GM21723 (cell line): ENCODE measurements around the gene IGF1.
"Not testable (repeated sequence)": the region's sequence is repeated elsewhere in the genome, so short reads cannot be mapped to it uniquely, and the experiment has no call there.

ENCODE experiments used
- ATAC-seq: cut with Tn5 transposase; IDR thresholded peaks from one replicate; pipeline ENCODE4 v1.9.1; 2021; ENCODE audit warnings: mild to moderate bottlenecking, moderate library complexity; ENCODE audit not compliant: unreplicated experiment

IGF1 gene

DNA sequence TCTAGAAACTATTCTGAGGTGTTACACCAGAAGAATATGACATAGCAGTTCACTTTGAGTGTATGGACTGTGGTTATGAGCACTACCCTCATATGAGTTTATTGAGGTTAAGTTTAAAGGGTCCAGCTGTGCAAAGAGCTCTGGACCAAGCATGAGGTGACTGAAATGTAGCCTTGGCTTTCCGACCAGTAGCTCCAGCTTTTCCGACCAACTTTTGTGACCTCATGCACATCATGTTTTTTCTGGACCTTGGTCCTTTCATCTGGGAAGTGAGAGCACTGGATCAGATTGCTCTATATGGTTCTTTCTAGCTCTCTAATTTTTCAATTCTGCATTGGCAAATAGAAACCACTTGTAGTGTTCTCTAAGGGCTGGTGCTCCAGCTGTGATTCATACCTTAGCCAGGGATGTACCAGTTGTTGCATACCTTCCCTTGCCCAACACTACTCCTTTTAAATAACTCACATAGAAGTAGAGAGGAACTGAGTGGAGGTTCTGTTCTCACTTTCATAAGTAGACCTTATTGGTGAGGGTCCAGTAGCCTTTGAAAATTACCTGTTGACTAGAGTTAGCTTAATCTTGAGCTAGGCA lies 16.6 kb downstream of the IGF1 start:
- no peak for ATAC-seq

DNA sequence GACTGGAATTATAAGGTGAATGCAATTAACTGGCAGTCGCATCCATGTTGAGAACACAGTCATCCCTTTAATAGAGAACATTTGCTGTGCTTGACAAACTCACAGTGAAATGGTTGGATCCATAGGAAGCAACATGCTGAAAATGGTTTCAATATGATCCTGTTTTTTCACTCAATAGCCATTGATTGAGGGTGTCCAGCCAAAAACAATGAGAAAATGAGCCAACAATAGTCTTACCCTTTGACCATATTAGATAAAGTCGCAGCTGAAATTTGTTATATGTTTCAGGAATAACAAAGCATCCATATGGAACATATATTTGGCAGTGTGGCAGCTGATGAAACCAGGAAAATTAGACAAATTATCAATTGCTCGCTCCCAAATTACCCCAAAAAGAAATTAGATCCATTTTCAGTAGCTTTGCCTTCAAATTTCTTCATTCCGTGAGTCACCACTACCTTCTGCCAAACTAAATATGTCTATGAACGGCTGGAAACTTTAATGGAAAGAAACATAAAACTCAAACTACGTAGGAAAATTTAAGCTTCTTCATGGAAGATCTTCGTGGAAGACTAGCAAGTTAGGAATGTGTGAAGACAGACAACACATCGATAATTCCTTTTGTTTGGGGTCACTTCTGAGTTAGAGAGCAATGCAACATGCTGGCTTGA lies 17.4 kb downstream of the IGF1 start:
- ATAC-seq: no peak

DNA sequence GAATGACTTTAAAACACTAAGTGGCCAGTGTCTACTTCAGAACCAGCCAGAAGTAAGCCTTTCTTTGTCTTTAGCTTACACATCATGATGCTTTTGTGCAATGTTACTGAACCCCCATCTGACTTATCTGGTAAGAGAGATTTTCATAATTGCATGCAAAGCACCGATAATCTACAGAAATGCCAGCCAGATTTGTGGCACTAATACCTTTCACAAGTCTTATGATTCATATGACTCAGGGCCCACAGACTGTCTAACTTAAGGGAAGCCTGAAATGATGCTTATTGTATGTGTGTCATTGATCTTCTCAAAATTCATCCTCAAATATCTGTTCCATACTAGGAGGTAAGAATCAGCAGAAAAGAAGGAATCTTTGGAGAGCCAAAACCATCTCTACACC lies 18.0 kb downstream of the IGF1 start:
- ATAC-seq: no peak

DNA sequence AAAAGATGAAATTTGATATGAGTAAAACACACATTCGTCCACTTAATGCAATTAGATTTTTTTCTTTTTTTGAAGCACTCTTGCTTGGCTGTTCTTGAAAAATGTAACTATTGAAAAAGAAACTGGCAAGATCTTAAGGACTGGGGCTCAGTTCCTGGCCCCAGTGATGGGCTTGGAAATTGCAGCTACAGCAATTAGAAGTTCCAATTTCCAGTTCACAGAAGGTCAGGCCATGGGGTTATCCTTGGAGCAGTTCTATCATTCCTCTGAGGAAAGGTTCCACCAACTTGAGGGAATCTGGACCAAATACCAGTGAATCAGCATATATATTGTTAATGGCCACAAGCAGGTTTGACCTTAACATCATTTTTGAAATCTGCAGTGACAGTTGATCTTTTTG lies 18.9 kb downstream of the IGF1 start:
- no peak for ATAC-seq

DNA sequence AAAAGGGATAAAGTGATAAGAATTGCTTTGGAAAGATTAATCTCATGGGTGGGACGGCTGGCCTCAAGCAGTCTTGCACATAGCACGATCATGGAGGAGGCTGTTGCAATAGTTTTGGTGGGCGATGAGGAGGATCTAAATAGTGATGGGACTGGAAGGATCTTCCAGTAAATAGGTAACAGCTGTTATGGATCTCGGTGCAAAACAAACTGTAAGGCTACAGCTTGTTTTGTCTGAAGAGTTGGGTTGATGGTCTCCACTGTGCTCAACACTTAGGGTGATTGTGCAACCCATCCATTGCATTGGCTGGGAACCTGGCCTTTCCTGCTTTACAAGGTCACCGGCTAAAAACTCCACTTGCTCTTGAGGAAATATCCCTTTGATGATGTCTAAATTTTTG lies 21.0 kb downstream of the IGF1 start:
- ATAC-seq: no peak

DNA sequence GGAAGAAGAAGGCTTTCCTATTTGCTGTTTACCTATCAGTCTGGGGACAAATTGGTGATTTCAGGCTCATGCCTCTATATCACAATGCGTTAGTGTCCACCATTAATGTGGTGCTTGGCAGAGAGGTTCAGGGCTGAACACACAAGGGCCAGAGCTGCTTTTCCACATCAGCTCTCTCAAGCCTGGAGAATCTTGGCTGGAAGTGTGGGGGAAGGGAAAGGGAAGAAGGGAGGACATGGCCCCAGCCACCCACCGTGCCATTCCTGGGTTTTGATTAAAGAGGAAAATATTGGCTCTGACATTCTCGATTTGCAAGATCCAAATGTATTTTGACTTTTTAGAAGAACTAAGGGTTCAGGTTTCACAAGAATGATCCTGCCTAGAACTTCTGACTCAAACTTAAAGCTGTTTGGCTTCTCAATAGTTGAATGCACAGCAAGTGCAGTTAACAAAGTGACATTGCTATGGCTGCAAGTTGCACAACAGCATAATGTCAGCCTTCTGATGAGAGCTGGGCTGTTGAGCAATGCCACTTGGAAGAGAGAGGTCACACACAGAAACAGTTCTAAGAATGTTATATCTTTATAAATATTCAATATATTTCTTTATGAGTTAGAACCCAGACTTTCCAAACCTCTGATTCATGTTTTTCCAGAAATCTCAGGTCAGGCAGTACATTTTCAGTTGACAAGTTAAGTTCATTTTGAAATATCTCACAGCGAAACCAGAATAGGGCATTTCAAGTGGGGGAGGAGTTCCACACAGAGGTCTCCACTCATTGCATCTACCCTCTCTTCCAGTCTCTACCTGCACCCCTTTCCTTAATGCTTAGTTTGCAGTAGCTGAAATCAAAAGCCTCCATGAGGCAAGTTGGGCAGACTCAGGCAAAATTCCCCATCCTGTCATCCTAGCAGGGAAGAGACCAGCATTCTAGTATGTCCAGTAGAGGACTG lies 25.3 kb downstream of the IGF1 start:
- ATAC-seq: no peak

DNA sequence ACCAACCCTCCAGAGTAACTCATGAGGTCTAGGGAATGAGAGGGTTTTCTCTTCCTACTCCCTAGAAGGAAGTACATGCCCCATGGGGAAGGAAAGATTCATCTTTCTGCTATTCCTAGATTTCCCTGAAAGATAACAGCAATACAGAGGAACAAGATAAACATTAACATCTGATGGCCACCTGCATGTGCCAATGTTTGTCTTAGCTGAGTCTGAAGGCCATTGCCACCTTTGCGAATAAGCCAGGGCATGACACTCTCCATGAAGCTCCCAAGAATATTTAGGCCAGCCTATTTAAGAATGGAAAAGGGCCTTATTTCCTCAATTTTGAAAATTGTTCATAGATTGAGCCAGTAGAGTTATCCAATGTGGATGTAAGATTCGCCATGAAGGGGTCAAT lies 26.0 kb downstream of the IGF1 start:
- no peak for ATAC-seq

DNA sequence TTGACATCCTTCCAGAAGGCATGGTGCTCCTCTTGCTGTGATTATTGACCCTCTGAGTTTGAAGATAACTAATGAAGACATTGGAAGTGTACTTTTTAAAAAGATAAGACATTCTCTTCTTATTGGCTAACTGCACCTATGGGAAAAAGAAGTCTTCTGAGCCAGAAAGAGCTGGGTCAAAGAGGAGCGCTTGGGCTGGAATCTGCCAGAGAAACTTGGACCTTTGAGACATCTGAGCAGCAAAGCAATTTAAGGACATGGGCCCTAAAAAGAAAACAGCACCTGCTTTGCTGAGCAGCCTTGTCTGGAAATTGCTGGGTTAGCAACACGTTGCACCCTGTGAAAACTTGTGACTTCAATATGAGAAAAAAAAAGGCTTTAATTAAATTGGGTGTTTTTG lies 27.8 kb downstream of the IGF1 start:
- no peak for ATAC-seq

DNA sequence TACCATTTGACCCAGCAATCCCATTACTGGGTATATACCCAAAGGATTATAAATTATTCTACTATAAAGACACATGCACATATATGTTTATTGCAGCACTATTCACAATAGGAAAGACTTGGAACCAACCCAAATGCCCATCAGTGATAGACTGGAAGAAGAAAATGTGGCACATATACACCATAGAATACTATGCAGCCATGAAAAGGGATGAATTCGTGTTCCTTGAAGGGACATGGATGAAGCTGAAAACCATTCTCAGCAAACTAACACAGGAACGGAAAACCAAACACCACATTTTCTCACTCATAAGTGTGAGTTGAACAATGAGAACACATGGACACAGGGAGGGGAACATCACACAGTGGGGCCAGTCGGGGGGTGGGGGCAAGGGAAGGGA lies 31.3 kb downstream of the IGF1 start:
- not testable (repeated sequence) for ATAC-seq

DNA sequence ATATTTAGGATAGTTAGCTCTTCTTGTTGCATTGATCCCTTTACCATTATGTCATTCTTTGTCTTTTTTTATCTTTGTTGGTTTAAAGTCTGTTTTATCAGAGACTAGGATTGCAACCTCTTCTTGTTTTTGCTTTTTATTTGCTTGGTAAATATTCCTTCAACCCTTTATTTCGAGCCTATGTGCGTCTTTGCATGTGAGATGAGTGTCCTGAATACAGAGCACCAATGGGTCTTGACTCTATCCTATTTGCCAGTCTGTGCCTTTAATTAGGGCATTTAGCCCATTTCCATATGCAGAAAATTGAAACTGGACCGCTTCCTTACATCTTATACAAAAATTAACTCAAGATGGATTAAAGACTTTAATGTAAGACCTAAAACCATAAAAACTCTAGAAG lies 32.9 kb downstream of the IGF1 start:
- not testable (repeated sequence) for ATAC-seq

DNA sequence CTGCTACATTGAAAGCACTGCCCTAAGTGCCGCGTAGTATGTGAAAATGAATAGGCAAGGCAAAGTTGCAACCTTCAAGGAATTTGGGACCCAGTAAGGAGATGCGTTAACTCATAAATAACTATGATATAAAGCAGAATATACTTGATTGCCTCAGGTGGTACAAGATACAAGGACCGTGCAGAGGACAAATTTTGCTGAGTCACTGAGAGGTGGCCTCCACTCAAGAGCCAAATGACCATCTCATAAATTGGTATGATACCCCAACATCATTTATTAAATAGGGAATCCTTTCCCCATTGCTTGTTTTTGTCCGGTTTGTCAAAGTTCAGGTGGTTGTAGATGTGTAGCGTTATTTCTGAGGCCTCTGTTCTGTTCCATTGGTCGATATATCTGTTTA lies 35.7 kb downstream of the IGF1 start:
- no peak for ATAC-seq

DNA sequence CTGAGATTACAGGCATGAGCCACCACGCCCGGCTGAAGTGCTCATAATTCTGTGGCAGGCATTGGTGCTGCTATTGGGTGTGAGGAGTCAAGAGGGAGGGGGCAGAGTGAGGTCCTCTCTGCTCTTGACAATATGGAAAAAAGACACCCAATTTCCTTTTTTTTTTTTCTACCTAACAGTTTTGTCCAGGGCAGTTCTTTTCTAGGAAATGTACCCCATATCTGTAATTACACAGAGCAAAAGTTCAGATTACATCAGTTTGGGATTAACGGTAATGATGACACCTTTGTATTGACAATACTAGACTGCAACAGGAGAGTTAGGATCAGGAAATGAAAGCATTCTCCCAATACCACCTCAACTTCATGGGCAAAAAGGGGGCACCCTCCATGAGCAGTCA lies 36.3 kb downstream of the IGF1 start:
- ATAC-seq: no peak

DNA sequence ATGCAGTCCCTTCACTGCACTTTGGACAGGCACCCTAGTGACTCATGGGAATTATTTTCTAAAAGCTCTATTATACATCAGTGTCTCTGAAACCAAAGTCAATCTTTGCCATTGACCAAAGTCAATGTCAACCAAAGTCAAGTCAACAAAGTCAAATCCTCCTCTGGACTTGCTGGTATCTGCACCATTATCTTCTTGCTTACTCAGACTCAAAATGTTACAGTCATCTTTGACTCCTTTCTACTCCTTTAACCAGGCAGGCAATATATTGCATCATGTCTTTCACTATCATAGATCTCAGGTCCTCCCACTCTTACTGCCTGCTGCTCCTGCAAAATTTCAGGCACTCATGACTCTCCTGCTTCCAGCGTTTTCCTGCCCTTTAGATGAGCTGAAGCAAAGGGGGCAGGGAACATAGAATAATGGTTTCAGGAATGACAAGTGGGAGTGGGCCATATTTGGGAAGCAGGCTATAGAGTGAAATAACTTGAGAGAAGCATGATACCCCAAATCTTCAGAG lies 39.2 kb downstream of the IGF1 start:
- no peak for ATAC-seq

DNA sequence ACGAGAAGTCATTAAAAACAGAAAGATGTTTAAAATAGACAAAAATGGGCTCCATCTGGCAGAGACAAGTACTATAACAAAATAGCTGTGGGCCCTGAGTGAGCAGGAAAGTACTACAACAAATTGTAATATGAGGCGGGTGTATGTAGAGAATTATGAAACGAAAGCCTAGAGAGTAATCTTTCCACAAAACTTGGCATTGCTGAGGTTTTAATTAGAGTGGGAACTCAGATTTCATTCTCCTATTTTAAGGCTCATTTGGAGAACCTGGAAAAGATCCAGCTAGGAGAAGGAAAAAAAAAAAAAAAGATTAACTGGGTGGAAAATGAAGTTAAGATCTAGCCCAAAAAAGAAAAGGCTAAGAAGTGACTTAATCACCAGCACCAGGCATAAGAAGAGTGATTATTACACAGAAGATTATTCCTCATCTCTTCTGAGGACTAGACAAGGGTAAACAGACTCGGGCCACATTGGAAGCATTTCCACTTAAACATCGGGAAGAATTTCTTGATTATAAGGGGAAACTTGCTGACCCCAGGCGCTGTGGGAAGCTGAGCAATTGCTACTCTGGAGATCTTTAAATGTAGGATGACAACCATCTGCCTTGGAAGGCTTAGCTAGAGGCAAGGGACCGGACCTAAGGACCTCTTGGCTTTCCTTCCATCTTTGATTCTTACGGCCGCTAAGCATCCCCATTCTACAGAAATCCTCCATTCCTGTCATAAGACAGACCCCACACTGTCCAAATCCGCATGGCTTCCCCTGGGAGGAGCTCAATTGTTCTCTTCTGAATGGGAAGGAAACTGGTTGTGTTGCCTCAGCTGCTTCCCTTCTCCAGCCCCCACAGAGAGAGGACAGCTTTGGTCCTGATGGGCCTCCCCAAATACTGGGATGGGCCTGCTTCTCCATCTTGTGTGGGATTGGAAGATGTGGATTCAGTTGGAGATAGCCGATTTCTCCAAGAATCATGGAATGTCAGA lies 40.6 kb downstream of the IGF1 start:
- no peak for ATAC-seq

DNA sequence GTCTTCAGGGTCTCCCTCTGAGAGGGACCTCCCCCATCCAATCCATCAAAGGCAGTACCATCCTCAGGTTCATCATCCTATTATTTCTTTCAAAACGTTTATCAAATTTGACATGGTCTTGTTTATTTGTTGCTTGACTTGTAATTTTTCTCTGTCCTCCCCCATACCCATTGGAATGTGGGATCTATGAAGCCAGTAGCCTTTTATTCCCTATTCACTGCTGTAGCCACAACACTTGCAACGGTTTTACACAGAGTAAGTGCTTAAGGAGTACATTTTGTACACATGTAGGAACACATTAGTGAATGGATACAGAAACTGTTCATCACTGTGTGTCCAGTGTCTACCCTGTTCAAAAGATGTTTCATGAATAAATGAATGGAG lies 41.5 kb downstream of the IGF1 start:
- no peak for ATAC-seq

DNA sequence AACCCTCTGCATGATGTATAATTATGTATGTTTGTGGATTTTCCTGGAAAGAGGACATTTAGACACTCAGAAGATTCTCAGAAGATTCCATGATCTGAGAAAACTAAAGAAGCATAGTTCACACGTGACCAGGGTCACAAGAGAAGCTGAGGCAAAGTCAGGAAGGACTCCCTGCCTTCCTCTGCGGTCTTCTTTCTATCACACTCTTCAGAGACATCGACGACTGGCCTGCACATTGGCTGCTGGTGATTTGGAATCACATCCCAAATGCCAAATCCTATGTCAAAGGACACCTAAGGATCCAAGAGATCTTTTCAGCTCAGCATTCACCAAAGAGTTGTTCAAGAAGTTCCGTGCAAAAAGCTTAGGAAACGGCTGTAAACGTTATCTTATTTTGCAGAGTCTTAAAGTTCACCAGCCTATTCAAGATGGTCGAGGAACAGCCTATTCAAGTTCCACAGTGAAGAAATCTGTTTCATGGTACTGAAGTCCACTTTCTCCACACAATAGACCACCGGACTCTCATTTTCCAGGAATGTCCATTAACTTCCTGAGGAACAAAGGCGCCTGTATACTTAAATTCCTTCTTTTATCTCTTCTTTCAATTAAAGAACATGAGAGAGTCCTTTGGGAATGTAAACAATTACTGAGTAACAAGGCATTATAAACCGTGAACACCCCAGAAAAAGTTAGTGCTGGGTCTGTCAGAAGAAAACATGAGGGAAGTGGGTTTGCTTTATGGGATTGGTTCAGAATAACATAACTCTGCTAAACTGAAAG lies 42.1 kb downstream of the IGF1 start:
- no peak for ATAC-seq

DNA sequence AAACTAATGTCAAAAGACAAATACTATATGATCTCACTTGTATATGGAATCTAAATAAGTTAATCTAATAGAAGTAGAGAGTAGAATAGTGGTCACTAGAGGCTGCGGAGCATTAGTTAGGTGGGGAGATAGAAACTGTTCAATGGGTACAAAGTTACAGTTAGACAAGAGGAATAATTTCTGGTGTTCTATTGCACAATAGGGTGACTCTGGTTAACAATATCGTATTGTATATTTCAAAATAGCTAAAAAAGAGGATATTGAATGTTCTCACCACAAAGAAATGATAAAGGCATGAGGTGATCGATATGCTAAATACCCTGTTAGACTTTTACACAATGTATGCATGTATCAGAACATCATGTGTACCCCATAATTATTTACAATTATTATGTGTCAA lies 42.9 kb downstream of the IGF1 start:
- ATAC-seq: no peak

DNA sequence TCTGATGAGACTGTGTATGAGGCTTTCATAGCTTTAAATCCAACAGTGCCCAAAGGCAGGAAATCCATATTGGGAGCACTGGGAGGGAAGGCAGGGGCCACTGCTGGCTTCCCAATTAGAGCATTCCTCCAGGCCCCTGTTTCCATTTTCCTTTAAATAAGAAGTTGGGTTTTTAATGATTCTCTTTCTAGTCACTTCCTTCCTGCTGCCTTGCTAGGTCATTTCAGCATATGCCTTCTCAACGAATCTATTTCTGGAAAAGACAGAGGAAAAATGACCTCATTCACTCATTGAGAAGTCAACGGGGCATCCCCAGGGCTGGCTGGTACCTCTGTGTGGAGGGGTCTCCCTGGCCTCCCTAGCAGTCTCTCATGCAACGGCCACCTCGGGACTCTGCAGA lies 43.5 kb downstream of the IGF1 start:
- no peak for ATAC-seq

DNA sequence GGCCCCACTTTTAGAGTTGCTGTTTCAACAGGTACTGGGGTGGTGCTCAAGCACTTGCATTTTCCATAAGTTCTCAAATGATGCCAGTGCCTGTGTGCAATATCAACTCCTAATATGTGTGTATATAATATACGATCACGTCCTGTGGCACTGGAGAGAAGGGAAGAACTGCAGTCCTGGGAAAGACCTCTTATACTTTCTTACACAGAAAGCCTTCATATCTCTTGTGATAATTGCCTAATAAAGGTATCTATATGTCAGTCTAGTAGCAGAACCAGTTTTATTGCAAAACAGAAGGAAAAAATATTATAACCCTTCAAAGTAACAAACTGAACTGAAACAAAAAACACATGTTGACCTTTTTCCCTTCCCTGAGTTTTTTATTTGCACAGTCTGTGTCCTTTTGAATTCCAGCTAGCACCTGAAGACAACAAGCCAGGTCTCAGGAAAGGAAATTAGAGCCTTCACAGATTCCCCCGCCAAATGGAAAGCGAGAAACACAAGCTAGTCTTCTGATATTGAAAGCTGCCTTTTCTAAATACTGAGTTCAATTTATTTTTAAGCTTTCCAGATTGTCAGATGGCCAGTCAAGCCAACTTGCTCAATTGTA lies 44.4 kb downstream of the IGF1 start:
- no peak for ATAC-seq
